ENCODE data around the gene HIRA.

Gene HIRA

DNA sequence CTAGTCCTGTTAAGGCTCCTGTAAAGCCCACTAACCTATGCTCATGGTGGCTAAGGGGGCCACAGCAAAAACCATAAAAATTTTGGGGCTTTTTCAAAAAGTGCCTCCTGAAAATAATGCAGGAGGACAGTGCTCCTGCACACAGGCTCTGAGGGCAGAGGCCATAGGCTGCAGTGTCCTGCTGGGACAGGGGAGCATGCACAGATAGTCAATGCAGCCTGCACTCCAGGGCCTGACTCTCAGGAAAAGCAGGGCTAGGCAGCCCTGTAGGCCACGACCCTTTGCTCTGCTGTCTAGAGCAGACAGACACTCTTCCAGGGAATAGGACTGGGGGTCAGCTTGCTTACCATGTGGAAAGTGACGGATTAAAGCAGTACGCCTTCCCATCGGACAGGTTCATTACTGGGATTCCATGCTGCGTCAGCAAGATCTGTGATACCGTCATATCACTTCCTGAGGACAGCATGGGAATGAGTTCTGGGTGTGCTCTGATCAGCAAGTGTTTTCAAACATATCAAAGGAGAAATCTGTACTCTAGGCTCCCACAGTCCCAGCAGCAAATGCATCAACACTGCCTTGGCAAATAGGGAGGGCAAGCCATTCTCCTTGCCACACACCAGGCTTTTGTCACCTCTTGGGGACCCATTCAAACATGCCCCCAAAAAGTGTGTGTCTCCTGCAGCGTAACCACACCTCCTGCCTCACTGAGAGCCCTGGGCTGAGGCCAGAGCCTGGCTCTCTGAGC lies 75.9 kb downstream of the HIRA start:
- H2AFZ ChIP-seq (ENCODE audit: low read length, unreplicated experiment) = no peak overlapping the region
- no peak overlapping the region for H3K4me3 ChIP-seq (ENCODE audit: low read depth, low read length)
- H3K36me3 ChIP-seq (ENCODE audit: insufficient read depth, low read length) = no peaks in the 10 kb centered on the region
- no peaks in the 10 kb centered on the region for H3K4me1 ChIP-seq (ENCODE audit: control insufficient read depth, insufficient read depth, low read length, unreplicated experiment)
- no peak overlapping the region for H3K27ac ChIP-seq (ENCODE audit: low read depth, low read length)
- no peaks in the 10 kb centered on the region for H3K79me2 ChIP-seq (ENCODE audit: control insufficient read depth, insufficient read depth, low read length, unreplicated experiment)
- no peaks in the 10 kb centered on the region for H3K27me3 ChIP-seq (ENCODE audit: insufficient read depth, low read length)

DNA sequence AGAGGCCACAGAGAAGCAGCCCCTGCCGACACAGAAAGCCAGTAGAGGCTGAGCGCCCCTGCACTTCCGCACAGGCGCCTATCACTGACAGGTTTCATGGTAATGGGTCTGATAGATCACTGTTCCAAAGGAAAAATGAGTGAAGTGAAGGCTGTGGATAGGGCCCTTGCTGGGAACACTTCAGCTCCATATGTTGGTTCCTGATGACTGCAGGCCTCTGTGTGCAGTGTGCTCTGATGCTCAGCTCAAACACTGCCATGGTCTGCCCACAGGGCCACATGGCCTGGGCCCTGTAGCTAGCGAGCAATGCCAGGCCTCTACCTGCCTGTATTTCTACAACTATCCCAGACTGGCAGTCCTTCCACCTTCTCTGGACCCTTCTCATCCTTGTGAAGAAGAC lies 77.3 kb downstream of the HIRA start:
- Histone ChIP-seq H3K27ac (ENCODE audit: low read depth, low read length) (no peak overlapping the region), H3K79me2 (ENCODE audit: control insufficient read depth, insufficient read depth, low read length, unreplicated experiment) (no peaks in the 10 kb centered on the region), H3K4me1 (ENCODE audit: control insufficient read depth, insufficient read depth, low read length, unreplicated experiment) (no peaks in the 10 kb centered on the region), H3K4me3 (ENCODE audit: low read depth, low read length) (no peak overlapping the region), H3K27me3 (ENCODE audit: insufficient read depth, low read length) (no peaks in the 10 kb centered on the region), H3K36me3 (ENCODE audit: insufficient read depth, low read length) (no peaks in the 10 kb centered on the region), H2AFZ (ENCODE audit: low read length, unreplicated experiment) (no peak overlapping the region)

- H3K27me3 ChIP-seq (ENCODE audit: insufficient read depth, low read length) = no peaks in the 10 kb centered on the region
- H3K36me3 ChIP-seq (ENCODE audit: insufficient read depth, low read length) = no peaks in the 10 kb centered on the region
- no peaks in the 10 kb centered on the region for H3K79me2 ChIP-seq (ENCODE audit: control insufficient read depth, insufficient read depth, low read length, unreplicated experiment)
- H3K27ac ChIP-seq (ENCODE audit: low read depth, low read length) = no peak overlapping the region
- no peak overlapping the region for H3K4me3 ChIP-seq (ENCODE audit: low read depth, low read length)
- no peaks in the 10 kb centered on the region for H3K4me1 ChIP-seq (ENCODE audit: control insufficient read depth, insufficient read depth, low read length, unreplicated experiment)
- no peak overlapping the region for H2AFZ ChIP-seq (ENCODE audit: low read length, unreplicated experiment)
Observed at GRCh38 chr22:19353363-19354131, 78.0 kb downstream of the HIRA start.

DNA sequence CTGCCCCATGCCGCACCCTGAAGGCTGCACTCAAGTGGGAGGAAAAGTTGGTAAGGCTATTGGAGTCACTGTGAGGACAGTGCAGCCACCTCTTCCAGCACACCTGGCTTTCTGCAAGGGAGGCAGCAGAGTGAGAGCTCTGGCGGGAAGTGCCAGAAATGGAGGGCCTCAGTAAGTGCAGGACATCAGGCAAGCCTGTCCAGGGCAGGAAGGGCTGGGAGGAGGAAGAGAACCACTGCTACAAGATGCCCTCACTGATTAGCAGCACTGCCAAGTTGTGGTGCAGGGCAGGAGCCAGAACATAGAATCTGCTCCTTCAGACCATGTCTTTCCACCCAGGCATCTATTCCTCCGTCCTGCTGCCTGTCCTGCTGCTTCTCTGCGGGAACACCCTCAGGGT lies 78.8 kb downstream of the HIRA start:
- no peak overlapping the region for H3K27ac ChIP-seq (ENCODE audit: low read depth, low read length)
- H3K36me3 ChIP-seq (ENCODE audit: insufficient read depth, low read length) = no peaks in the 10 kb centered on the region
- no peak overlapping the region for H3K4me3 ChIP-seq (ENCODE audit: low read depth, low read length)
- no peak overlapping the region for H2AFZ ChIP-seq (ENCODE audit: low read length, unreplicated experiment)
- H3K79me2 ChIP-seq (ENCODE audit: control insufficient read depth, insufficient read depth, low read length, unreplicated experiment) = no peaks in the 10 kb centered on the region
- no peaks in the 10 kb centered on the region for H3K4me1 ChIP-seq (ENCODE audit: control insufficient read depth, insufficient read depth, low read length, unreplicated experiment)
- H3K27me3 ChIP-seq (ENCODE audit: insufficient read depth, low read length) = no peaks in the 10 kb centered on the region

DNA sequence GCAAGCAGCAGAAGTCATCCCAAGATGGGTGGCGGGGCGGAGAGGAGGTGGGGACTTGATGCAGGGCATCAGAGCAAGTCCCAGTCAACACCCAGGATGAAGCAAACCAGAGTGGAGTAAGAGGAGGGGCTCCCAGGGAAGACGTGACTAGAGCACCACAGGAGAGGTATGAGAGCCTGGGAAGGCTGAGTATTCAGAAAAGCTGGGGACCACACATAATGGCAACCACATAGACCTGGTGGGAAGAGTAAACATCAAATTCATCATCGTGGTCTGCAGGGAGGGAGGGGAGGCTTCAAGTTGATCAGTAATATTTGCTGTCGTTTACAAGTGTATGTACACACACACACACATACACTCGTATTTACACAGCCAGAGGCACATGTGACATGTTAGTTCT lies 79.3 kb downstream of the HIRA start:
- Histone ChIP-seq H3K27ac (ENCODE audit: low read depth, low read length) (no peak overlapping the region), H3K4me1 (ENCODE audit: control insufficient read depth, insufficient read depth, low read length, unreplicated experiment) (no peaks in the 10 kb centered on the region), H3K27me3 (ENCODE audit: insufficient read depth, low read length) (no peaks in the 10 kb centered on the region), H3K36me3 (ENCODE audit: insufficient read depth, low read length) (no peaks in the 10 kb centered on the region), H3K79me2 (ENCODE audit: control insufficient read depth, insufficient read depth, low read length, unreplicated experiment) (no peaks in the 10 kb centered on the region), H3K4me3 (ENCODE audit: low read depth, low read length) (no peak overlapping the region), H2AFZ (ENCODE audit: low read length, unreplicated experiment) (no peak overlapping the region)

- H3K79me2 ChIP-seq (ENCODE audit: control insufficient read depth, insufficient read depth, low read length, unreplicated experiment) = no peaks in the 10 kb centered on the region
- H3K27me3 ChIP-seq (ENCODE audit: insufficient read depth, low read length) = no peaks in the 10 kb centered on the region
- no peaks in the 10 kb centered on the region for H3K36me3 ChIP-seq (ENCODE audit: insufficient read depth, low read length)
- no peak overlapping the region for H3K27ac ChIP-seq (ENCODE audit: low read depth, low read length)
- no peak overlapping the region for H3K4me3 ChIP-seq (ENCODE audit: low read depth, low read length)
- H3K4me1 ChIP-seq (ENCODE audit: control insufficient read depth, insufficient read depth, low read length, unreplicated experiment) = no peaks in the 10 kb centered on the region
- H2AFZ ChIP-seq (ENCODE audit: low read length, unreplicated experiment) = no peak overlapping the region
Observed at GRCh38 chr22:19351604-19352003, 79.9 kb downstream of the HIRA start.

- H3K4me3 ChIP-seq (ENCODE audit: low read depth, low read length) = no peak overlapping the region
- H3K27me3 ChIP-seq (ENCODE audit: insufficient read depth, low read length) = no peaks in the 10 kb centered on the region
- no peak overlapping the region for H3K27ac ChIP-seq (ENCODE audit: low read depth, low read length)
- no peaks in the 10 kb centered on the region for H3K79me2 ChIP-seq (ENCODE audit: control insufficient read depth, insufficient read depth, low read length, unreplicated experiment)
- no peak overlapping the region for H2AFZ ChIP-seq (ENCODE audit: low read length, unreplicated experiment)
- H3K4me1 ChIP-seq (ENCODE audit: control insufficient read depth, insufficient read depth, low read length, unreplicated experiment) = no peaks in the 10 kb centered on the region
- H3K36me3 ChIP-seq (ENCODE audit: insufficient read depth, low read length) = no peaks in the 10 kb centered on the region
Observed at GRCh38 chr22:19350947-19351346, 80.6 kb downstream of the HIRA start.

DNA sequence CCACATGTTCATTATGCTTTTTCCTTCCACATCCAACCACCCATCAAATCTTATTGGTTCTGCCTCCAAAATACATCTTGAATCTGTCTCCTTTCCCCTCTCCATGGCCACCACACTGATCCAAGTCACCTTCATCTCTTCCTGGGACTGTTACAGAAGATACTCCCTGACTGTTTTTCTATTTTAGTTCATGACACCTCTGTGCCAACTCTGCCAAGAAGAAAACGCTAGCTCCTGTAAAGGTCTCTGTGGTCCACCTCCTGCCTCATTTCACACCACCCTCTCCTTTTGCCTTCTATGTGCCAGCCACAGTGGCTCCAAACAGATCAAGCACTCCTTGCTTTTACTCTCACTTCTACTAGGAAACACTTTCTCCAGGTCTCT lies 81.1 kb downstream of the HIRA start:
- Histone ChIP-seq H3K4me1 (ENCODE audit: control insufficient read depth, insufficient read depth, low read length, unreplicated experiment) (no peaks in the 10 kb centered on the region), H3K36me3 (ENCODE audit: insufficient read depth, low read length) (no peaks in the 10 kb centered on the region), H3K27ac (ENCODE audit: low read depth, low read length) (no peak overlapping the region)

DNA sequence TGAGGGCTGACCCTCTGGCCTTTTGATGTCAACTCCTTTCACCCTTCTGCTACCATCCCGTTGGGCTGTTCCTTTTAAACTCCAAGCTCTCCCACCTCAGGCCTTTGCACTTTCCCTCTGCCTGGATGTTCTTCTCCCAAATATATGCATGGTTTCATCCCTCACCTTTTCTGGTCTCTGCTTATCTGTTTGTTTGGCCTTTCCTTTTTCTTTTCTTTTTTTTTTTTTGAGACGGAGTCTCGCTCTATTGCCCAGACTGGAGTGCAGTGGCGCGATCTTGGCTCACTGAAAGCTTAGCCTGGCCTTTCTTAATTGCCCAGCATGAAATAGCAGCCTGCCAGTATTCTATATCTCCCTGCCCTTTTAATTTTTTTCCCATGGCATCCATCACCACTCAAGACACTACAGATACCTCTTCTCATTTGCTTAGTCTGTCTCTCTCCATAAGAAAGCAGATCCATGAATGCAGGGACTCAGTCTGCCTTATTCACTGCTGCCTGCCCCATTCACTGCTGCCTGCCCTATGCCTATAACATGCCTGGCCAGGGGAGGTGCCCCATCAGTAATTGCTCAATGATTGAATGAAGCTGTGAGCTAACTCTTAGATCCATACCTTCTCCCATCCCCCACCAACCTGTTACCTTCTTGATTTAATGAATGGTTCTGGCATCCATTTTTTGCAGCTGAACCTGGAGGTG lies 81.6 kb downstream of the HIRA start:
- no peaks in the 10 kb centered on the region for H3K4me1 ChIP-seq (ENCODE audit: control insufficient read depth, insufficient read depth, low read length, unreplicated experiment)
- no peaks in the 10 kb centered on the region for H3K27me3 ChIP-seq (ENCODE audit: insufficient read depth, low read length)
- no peak overlapping the region for H3K4me3 ChIP-seq (ENCODE audit: low read depth, low read length)
- H2AFZ ChIP-seq (ENCODE audit: low read length, unreplicated experiment) = no peak overlapping the region
- no peaks in the 10 kb centered on the region for H3K36me3 ChIP-seq (ENCODE audit: insufficient read depth, low read length)
- no peak overlapping the region for H3K27ac ChIP-seq (ENCODE audit: low read depth, low read length)
- H3K79me2 ChIP-seq (ENCODE audit: control insufficient read depth, insufficient read depth, low read length, unreplicated experiment) = no peaks in the 10 kb centered on the region

More for the DNA sequence above, 81.1 kb downstream of the HIRA start:
- Histone ChIP-seq H2AFZ (ENCODE audit: low read length, unreplicated experiment) (no peak overlapping the region), H3K27me3 (ENCODE audit: insufficient read depth, low read length) (no peaks in the 10 kb centered on the region), H3K79me2 (ENCODE audit: control insufficient read depth, insufficient read depth, low read length, unreplicated experiment) (no peaks in the 10 kb centered on the region), H3K4me3 (ENCODE audit: low read depth, low read length) (no peak overlapping the region)

GRCh38 chr22:19346677-19347265 lies 84.8 kb downstream of the HIRA start:
- no peak overlapping the region for H3K4me3 ChIP-seq (ENCODE audit: low read depth, low read length)
- no peaks in the 10 kb centered on the region for H3K79me2 ChIP-seq (ENCODE audit: control insufficient read depth, insufficient read depth, low read length, unreplicated experiment)
- H3K4me1 ChIP-seq (ENCODE audit: control insufficient read depth, insufficient read depth, low read length, unreplicated experiment) = no peaks in the 10 kb centered on the region
- H3K36me3 ChIP-seq (ENCODE audit: insufficient read depth, low read length) = no peaks in the 10 kb centered on the region
- H3K27ac ChIP-seq (ENCODE audit: low read depth, low read length) = no peak overlapping the region
- H2AFZ ChIP-seq (ENCODE audit: low read length, unreplicated experiment) = no peak overlapping the region
- H3K27me3 ChIP-seq (ENCODE audit: insufficient read depth, low read length) = no peaks in the 10 kb centered on the region

Measured in ACC112 (cell line).